Activated CD8-positive, alpha-beta memory T cell treated with anti-CD3 and anti-CD28 coated beads, Interleukin-2, amount 50 U/mL, for 1 hour (primary cell): ENCODE data around the gene HHATL.

Experiments used
- DNase-seq: peaks from one replicate; pipeline ENCODE4 v3.0.0-alpha.2; 2020; ENCODE audit errors: extremely low read depth

HHATL gene

GRCh38 chr3:42712688-42713372 lies 10.2 kb upstream of the HHATL start:
- DNase-seq, result no peak

DNA sequence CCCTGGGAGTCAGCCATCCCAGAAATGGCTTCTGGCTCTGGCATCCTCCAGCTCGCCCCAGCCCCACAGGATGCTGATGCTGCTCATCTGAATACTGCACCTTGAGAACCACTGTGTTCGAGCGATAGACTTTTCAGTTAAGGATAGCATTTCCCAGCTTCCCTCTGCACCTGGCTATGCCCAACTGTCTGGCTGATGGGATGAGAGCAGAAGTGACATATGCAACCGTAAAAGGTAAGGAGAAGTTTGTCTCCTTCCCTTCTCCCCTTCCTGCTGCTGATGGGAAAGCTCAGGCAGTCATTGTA lies 9.7 kb upstream of the HHATL start:
- no peak for DNase-seq

DNA sequence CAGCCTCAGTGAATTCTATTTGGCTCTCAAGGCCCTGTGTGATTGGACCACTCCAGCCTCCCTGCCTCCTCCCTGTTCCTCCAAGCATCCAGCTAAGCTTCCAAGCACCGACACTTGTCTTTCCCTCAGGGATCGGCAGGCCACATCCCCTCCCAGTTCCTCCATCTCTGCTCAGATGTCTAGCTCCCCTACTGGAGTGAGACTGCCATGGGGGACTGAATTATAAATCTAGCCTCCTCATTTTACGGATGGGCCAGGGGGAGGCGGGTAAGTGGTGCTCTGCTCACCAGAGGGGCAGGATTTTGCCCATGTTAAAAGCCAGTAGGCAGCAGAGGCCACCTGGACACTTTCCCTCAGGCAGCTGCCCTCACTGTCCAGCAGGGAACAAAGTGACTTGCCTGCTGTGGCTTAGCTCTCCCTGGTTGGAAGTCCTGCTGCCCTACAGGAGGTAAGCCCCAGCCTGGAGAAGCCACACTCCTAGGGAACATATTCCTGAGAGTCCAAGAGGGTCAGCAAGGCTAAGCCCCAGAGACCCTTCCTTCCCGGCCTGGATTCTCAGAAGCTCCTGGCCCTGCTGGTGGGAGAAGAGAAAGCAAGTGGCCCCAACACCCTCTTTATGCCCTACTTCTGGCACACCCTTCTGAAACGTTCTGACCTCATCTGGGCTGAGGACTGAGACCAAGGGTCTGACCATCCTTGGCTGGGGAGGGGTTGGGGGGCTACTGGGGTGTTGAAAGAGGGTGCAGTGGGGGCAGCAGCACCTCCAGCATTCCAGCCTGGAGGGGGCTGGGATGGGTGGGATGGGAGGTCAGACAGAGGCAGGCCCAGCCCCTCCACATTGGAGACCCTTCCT lies 9.1 kb upstream of the HHATL start:
- no peak for DNase-seq

GRCh38 chr3:42710323-42711021 lies 7.9 kb upstream of the HHATL start:
- DNase-seq, result no peak

- no peak for DNase-seq
These were observed 7.0 kb upstream of the HHATL start for GRCh38 chr3:42709621-42710020.

DNA sequence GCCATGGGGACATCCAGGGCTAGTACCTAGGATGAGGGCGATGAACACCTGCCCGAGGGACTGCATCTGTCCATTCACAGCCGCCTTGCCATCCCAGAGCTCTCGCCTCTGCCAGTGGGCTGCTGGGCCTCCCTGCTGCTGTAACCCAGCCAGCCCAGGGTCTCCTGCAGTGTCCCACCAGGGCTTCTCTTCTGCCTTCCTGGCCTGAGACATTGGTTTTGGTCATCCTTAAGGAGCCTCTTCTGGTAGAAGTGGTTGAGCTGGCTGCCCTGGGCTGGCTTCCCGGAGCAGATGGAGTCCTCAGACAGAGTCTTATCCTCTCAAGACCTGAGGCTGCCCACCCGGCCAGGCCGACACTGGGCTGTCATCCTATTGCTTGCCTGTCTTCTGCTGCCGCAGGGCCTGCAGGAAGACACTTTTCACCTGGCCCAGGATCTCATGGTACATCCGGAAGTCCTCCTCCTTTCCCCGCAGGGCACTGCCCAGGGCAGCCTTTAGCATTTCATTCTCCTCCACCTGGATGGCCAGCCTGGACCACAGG lies 6.1 kb upstream of the HHATL start:
- DNase-seq, result no peak

- DNase-seq, result no peak
These were observed 5.2 kb upstream of the HHATL start for GRCh38 chr3:42707620-42708355.

GRCh38 chr3:42706721-42707619 lies 4.4 kb upstream of the HHATL start:
- no peak for DNase-seq

DNA sequence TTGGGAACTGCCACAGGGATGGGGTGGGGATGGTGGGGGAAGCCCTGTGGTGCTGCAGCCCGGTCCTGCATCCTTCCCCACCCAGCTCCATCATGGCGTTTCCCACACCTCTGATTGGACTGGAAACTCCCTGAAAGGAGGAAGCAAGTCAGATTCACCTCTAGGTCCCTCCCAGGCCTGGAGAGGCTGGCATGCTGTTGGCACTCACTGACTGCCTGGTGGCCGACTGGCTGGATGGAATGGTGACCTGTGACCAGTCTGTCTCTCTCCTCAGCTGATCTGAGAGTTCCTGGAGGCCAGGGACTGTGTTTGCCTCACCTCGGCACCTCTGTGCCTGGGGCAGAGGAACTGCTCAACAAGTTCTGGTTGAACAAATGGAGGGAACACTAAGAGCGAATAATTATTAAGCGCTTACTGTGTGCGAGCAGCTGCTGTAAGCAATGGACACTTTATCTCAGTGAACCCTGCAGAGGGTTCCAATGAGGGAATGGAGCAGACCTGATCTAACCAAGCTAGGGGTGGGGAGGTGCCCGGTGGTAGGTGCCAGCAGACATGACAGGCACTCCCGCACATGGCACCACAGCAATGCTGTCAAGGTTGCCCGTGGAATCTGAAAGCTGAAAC lies 3.5 kb upstream of the HHATL start:
- DNase-seq, result no peak

- DNase-seq, result no peak
These were observed 2.6 kb upstream of the HHATL start for GRCh38 chr3:42705058-42705767.

DNA sequence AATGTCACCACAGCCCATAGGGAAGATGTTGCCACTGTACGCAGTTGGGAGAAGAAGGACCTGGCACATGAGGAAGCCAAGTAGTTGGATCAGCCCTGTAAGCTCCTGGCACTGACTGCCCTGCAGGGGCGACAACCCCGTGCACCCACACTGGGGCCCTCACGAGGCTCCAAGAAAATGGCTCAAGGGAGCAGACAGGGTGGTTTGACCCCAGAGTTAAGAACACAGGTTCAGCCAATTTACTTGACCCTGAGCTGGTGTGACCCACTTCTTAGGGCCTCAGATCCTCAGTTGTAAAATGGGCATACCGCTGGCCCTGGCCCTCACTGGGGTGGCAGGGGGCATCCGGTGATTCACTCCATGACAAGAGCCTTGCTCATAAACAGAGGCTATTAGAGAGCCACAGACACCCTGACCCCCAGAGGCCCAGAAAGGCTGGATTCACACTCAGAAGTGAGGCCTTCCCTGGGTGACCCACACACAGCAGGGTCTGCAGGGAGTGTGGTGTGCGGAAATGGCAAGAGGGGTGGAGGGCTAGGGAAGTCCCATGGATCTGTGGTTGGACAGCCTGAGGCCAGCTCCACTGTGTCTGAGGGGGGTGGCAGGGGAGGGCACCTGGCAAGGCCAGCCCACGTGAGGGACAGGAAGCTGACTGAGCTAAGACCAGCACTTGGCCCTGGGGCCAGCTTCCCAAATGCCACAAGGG lies 1.7 kb upstream of the HHATL start:
- no peak for DNase-seq

DNA sequence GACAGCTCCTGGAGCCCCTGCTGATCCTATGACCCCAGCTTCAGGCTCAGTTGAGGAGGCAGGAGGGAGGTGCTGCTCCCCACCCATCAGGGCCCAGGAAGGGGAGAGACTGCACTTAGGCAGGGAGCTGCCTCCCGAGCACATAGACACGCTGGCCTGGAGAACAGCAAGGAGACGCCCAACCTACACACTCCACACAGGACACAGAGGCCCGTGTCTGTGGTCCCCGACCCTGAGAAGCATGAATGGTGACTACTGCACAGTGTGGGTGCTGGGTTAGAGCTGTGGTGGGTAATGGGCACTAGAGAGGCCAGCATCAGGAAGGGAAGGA lies 1.1 kb upstream of the HHATL start:
- DNase-seq, result no peak

- no peak for DNase-seq
These were observed 540 bp upstream of the HHATL start for GRCh38 chr3:42702982-42703694.

DNA sequence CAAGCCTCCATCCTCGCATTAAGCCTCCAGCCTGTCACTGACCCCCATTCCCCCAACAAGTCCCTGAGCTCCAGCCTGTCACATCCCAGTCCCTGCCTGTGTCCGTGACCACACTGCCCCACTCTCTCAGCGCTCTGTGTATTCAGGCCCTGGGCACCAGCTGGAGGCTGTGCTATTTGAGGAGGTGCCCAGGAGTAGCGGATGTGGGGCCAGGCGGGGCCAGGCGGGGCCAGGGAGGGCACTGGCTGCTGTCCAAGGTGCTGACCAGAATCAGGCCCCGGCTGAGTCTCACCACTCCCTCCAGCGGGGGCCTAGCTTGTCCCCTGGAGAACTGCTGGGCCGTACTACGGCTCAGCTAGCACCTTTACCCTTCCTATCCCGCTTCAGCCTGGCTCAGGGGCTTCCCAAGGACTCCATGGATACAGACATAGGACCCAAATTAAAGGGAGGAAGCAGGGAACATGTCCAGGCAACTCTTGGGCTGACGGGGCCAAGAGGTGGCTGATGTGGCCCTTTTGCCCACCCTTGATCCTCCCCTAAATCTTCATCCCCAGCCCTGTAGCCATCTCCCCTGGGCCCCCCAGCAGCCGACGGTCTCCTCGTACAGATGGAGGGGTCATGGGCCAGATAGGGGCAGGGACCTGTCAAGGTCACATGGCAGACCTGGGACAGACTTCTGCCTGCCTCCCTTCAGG lies 1.1 kb downstream of the HHATL start:
- no peak for DNase-seq

- no peak for DNase-seq
These were observed 2.0 kb downstream of the HHATL start for GRCh38 chr3:42700366-42701288.

DNA sequence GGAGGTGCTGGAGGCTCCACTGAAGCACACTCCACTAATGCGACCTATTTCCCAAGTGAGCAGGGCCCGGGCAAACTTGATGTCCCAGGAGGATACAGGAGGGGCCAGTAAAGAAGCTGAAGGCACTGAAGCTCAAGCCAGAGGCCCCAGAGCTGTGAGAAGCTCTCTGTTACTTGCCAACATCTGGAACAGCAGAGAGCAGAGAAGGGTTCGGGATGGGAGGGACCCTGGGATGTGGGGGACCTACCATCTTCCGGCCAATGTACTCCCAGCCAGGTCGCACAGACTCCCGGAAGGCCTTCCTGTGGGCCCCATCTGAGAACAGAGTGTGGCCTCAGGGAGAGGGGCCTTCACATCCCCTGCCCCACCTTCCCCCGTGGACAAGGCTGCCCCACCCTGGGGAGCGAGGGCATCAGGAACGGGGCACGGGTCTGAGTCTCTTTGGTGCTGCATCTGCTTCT lies 3.1 kb downstream of the HHATL start:
- no peak for DNase-seq

DNA sequence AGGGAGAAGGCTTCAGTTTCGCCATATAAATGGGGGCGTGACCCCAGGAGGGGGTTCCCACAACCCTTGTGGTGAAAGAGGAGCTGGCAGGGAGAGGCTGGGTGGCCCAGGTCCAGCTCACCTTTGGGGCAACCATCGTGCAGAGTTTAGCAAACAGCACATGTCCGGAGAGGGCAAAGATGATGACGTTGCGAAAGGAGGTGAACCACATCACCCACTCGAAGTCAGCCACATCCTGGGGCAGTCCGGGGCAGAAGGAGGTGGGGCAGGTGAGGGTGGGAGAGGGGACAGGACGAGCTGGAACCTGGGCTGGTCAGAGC lies 3.7 kb downstream of the HHATL start:
- DNase-seq, result no peak
